NCI-H446 treated with DMSO at 0.1 percent for 48 hours (cell line): ENCODE data around the gene NPRL2.
"Not testable (repeated sequence)": the region's sequence is repeated elsewhere in the genome, so short reads cannot be mapped to it uniquely, and the experiment has no call there.

Experiments
- DNase-seq: peaks from one replicate; lab custom pipeline; 2025; lab: John Stamatoyannopoulos, UW

NPRL2 gene

DNA sequence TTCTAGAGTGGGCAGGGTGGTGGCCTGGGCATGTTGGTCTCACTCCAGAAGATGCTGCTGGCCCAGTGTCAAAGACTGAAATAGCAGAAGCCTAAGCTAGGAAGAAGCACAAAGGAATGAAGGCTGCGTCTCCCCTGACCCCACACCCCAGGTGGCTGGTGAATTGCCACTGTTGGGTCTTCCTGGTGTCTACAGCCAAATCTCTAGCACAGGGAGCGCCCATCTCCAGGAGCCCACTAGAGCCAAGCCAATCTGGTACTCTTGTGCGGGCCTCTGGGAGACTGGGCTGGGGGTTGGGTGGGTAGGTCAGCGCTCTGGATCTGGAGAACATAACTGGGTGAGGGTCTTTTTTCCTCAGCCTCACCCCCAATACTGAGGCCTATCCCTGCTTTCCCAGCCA is 23.4 kb downstream of the NPRL2 start:
- DNase-seq: no peak

GRCh38 chr3:50326182-50326541 is 24.4 kb downstream of the NPRL2 start:
- DNase-seq: no peak

DNA sequence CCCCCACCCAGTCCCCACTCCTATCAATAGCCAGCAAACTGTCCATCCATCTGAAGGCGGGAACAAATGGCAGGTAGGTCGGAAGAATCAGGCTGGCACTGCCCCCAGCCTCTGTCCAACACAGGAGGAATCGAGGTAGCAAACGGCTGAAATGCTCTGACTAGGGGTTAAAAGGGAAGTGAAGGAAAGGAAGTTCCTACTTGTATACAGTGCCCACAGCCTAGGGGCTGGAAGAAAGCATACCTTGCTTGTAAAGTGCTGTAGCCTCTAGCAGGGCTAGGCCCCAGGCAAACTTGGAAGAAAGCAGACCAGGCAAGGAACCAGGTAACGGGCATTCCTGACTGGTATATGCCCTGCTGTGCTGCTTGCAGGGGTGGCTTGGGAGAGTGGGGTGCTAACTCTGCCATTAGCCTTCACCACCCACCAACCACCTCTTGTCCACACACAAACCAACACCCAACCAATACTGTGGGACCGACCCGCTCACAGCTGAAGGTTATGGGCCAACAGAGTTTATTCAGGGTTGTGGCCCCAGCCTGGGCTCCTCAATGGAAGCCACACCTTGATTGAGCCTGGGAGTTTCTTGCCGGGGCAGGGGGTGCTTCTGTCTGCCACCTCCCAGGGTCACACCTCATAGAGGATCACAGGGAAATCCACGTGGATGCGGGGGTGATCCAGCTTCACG is 24.9 kb downstream of the NPRL2 start:
- no peak for DNase-seq

- DNase-seq: no peak
Observed at GRCh38 chr3:50325113-50325480, 25.5 kb downstream of the NPRL2 start.

- DNase-seq: no peak
Observed at GRCh38 chr3:50324351-50325112, 26.0 kb downstream of the NPRL2 start.

DNA sequence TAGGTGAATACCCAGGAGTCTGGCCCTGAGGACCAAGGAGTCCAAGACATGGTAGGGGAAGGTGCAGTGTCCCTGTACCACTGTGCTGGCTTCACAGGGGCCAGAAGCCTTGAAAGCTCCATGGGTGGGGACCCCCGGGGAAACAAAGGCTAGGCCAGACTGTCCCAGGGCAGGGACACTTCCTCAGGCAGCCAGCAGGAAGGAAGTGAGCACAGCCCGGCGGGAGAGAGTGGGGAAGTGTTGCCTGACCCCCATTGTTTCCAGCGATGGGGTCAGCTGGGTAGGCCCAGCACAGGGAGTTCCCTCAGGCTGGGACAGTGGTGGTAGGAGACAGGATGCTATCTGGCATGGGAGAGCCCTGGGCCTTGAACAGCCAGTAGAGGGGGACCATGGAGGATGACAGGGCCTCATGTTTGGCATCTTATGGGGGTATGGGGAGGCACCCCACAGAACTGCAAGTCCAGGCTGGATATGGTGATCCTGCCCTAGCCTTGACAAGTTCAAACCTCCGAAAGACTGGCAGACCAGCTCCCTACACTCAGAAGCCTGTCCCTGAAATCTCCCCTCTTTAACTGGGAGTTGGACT is 26.9 kb downstream of the NPRL2 start:
- no peak for DNase-seq

GRCh38 chr3:50323092-50323600 is 27.4 kb downstream of the NPRL2 start:
- no peak for DNase-seq

- DNase-seq: no peak
Observed at GRCh38 chr3:50322386-50323091, 28.0 kb downstream of the NPRL2 start, which contains the start of gene HYAL2. Gene HYAL2 (minus strand): TSS chr3:50322745. CDS start chr3:50320489, 2,256 bp downstream.

DNA sequence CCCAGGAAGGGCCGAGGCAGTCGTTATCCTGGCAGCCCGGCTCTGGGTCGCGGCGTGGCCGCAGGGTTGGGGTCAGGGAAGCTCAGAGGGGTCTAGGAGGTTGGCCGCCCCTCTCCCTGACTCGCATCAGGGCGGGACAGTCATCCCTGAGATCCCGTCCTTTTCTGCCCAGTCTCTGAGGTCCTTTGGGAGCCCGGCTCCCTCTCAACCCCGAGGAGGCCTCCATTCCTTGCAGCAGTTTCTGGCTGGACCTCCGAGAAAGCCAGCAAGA is 28.5 kb downstream of the NPRL2 start:
- DNase-seq: no peak

DNA sequence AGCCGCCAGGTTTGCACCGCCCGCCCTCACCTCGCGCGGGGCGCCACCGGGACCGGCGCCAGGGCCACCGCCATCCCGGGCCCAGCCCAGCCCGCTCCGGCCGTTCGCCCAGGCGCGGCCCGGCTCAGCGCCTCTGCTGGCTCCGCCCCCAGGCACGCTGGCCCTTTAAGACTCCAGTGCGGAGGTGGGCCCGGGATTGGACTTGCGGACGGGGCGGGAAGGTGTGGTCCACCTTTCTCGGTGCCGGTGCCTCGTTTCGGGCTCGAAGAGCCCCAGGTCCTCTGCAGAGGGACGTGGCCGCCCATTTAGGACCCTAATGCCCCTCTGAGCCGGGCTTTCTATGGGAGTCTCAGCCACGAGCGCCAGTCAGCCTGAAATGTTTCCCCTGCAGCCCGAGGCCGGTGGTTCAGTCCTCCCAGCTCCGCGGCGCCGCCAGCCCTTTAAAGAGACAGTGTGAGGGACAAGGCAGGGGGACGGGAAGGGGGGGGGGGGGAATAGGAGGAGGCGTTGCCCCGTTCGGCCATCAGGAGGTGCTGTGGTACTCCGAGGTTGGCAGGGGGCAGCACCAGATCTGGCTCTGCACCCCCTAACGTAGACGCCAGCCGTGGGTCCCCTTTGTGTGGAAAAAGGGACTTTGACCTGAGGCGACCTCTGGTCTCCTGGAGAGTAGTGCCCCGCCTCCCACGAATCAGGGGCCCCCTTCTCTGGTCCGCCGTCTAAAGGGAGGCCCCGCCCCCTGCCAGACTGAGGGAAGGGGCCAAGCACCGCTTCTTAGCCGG is 29.1 kb downstream of the NPRL2 start:
- peak; percentile 56 for DNase-seq

GRCh38 chr3:50320853-50321335 is 29.7 kb downstream of the NPRL2 start:
- DNase-seq: no peak

GRCh38 chr3:50319894-50320625 is 30.5 kb downstream of the NPRL2 start:
- DNase-seq: no peak

GRCh38 chr3:50319181-50319893 is 31.2 kb downstream of the NPRL2 start:
- DNase-seq: no peak

GRCh38 chr3:50318615-50319014 is 32.0 kb downstream of the NPRL2 start:
- DNase-seq: no peak

- DNase-seq: no peak
Observed at GRCh38 chr3:50318163-50318562, 32.4 kb downstream of the NPRL2 start.

- no peak for DNase-seq
Observed at GRCh38 chr3:50317300-50317699, 33.3 kb downstream of the NPRL2 start.

DNA sequence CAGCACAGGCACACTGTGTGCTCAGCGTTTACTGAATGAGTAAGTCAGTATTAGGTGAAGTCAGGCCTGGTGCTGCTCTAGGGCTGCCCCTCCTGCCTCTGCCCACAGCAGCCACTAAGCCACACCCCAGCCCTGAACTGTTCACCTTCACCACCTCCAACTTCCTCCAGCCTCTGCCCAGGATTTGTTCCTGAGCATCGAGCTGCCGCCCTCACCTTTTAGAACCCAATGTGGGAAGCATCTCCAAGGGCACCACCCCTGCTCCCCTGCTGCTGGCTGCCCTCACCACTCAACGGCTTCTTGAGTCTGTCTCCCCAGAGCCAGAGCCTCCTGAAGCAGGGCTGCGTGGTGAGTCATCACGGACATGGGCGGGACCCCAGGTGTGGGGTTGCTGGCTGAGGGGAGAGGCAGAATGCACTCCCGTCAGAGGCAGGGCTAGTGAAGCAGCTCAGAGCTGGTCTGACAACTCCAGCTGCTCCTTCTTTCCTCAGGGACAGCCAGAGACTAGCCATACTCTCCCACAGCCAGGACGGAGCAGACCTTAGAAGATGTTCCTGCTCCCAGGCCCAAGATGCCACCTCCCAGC is 33.8 kb downstream of the NPRL2 start:
- no peak for DNase-seq

GRCh38 chr3:50314816-50315215 is 35.8 kb downstream of the NPRL2 start:
- DNase-seq: no peak

DNA sequence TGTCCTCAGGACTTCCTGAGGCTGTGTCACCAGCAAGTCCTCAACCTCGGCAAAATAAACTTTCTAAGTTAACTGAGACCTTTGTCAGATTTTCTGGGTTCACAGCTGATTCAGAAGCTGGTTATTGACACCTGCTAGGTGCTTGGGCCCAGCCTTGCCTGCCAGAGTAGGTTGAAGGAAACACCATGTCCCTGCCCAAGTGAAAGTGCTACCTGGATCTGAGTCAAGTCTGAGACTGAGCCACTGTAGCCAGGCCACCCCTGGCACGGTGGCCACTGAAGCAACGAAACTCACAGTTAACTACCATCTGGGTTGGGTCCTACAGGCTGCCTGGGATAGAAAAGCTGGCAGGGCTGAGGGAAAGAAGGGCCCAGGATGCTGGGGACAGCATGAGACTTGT is 36.2 kb downstream of the NPRL2 start:
- DNase-seq: no peak

DNA sequence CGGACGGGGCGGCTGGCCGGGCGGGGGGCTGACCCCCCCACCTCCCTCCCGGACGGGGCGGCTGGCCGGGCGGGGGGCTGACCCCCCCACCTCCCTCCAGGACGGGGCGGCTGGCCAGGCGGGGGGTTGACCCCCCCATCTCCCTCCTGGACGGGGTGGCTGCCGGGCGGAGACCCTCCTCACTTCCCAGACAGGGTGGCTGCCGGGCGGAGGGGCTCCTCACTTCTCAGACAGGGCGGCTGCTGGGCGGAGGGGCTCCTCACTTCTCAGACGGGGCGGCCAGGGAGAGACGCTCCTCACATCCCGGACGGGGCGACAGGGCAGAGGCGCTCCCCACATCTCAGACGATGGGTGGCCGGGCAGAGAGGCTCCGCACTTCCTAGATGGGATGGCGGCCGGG is 38.5 kb downstream of the NPRL2 start:
- DNase-seq: not testable (repeated sequence)
